Naive thymus-derived CD4-positive, alpha-beta T cell (primary cell): ENCODE measurements around the gene FAU. TPM values are rescaled to one million over a fixed set of nuclear protein-coding genes. Genes with fewer than 3 reads are reported as not detected.

ENCODE experiments used
- ATAC-seq: fragments of 150-1000 bp; cut with Tn5 transposase; 2 replicates; pipeline ENCODE4 v1.10.0; 2021; ENCODE audit warnings: mild to moderate bottlenecking, moderate library complexity
- CTCF ChIA-PET: fragments of 350-600 bp; sonication (Branson Sonifier 250); formaldehyde crosslinking; loops from one replicate; lab custom pipeline; 2021; ENCODE audit warnings: antibody characterized with exemption; lab: Charles Lee
- POLR2A ChIA-PET: fragments of 350-600 bp; sonication (Branson Sonifier 250); formaldehyde crosslinking; loops from one replicate; lab custom pipeline; 2021; ENCODE audit warnings: antibody characterized with exemption, inconsistent platforms; lab: Charles Lee
- DNase-seq, 9 donors: peaks; one replicate each; pipeline versions ENCODE4 v3.0.0 to v3.0.0-alpha.2; 2020 to 2022; ENCODE audit warnings: mixed read lengths in 1 of 9
- H3K27ac ChIP-seq: one replicate; pipeline ENCODE4 v1.7.0; 2013; ENCODE audit warnings: mild to moderate bottlenecking, low read depth, low read length, moderate library complexity
- H3K27me3 ChIP-seq, 2 donors: one replicate each; pipeline ENCODE4 v1.7.0; 2013; ENCODE audit warnings: low read length in 2 of 2, mild to moderate bottlenecking in 2 of 2, moderate library complexity in 2 of 2; ENCODE audit not compliant: control insufficient read depth in 2 of 2, insufficient read depth in 2 of 2
- H3K36me3 ChIP-seq, 3 experiments: 1 replicate in 2 of 3; 2 replicates in 1 of 3; pipeline ENCODE4 v1.7.0; 2013; ENCODE audit warnings: low read length in 3 of 3, mild to moderate bottlenecking in 3 of 3, moderate library complexity in 1 of 3; ENCODE audit not compliant: insufficient read depth in 3 of 3, control insufficient read depth in 2 of 3
- H3K4me1 ChIP-seq, 2 donors: one replicate each; pipeline ENCODE4 v1.7.0; 2013; ENCODE audit warnings: low read length in 2 of 2, mild to moderate bottlenecking in 2 of 2, moderate library complexity in 1 of 2; ENCODE audit not compliant: control insufficient read depth in 2 of 2, insufficient read depth in 2 of 2
- H3K4me3 ChIP-seq: 2 replicates; pipeline ENCODE4 v1.7.0; 2013; ENCODE audit warnings: mild to moderate bottlenecking, low read length
- H3K9me3 ChIP-seq, 3 experiments: 1 replicate in 2 of 3; 2 replicates in 1 of 3; pipeline ENCODE4 v1.7.0; 2013; ENCODE audit warnings: low read length in 3 of 3; ENCODE audit not compliant: control insufficient read depth in 2 of 3
- H3K27ac Mint-ChIP-seq, 9 donors: one replicate each; pipeline ENCODE4 v1.8.0; 2020 to 2022; ENCODE audit warnings: mixed read lengths in 9 of 9, mild to moderate bottlenecking in 8 of 9, moderate library complexity in 5 of 9, inconsistent platforms in 2 of 9
- H3K27me3 Mint-ChIP-seq, 5 donors: one replicate each; pipeline ENCODE4 v1.8.0; 2021 to 2022; ENCODE audit warnings: mixed read lengths in 5 of 5, mild to moderate bottlenecking in 1 of 5
- H3K36me3 Mint-ChIP-seq, 5 donors: one replicate each; pipeline ENCODE4 v1.8.0; 2020 to 2022; ENCODE audit warnings: mixed read lengths in 5 of 5, mild to moderate bottlenecking in 3 of 5, inconsistent platforms in 1 of 5
- H3K4me1 Mint-ChIP-seq, 7 donors: one replicate each; pipeline ENCODE4 v1.8.0; 2020 to 2022; ENCODE audit warnings: mixed read lengths in 7 of 7, mild to moderate bottlenecking in 3 of 7, inconsistent platforms in 1 of 7
- H3K4me3 Mint-ChIP-seq, 10 donors: one replicate each; pipeline ENCODE4 v1.8.0; 2020 to 2022; ENCODE audit warnings: mild to moderate bottlenecking in 10 of 10, mixed read lengths in 10 of 10, moderate library complexity in 6 of 10, inconsistent platforms in 2 of 10
- H3K9me3 Mint-ChIP-seq, 11 donors: one replicate each; pipeline ENCODE4 v1.8.0; 2020 to 2022; ENCODE audit warnings: mixed read lengths in 11 of 11, mild to moderate bottlenecking in 4 of 11, inconsistent platforms in 1 of 11, moderate library complexity in 1 of 11
- intact Hi-C, 2 donors: fragments of 100-400 bp; cut with micrococcal nuclease; formaldehyde crosslinking; loops; one replicate each; pipeline ENCODE4 v1.15.1; 2023
- polyA plus RNA-seq, 2 donors: library from polyadenylated mRNA; unstranded; fragments of 300-500 nt; fragmentation: Illumina TruSeq; gene quantifications; one replicate each; pipeline ENCODE4 v1.2.3, GENCODE V29; 2021
- total RNA-seq, 6 experiments: library from RNA in 5 of 6; stranded (reverse) in 5 of 6; gene quantifications; 1 replicate in 5 of 6; 2 replicates in 1 of 6; pipeline ENCODE4 v1.2.3 and lab custom pipeline; 2021 to 2026

FAU gene
- total and polyA plus RNA-seq, 7 experiments from 2014 or later: 1,053 to 1,849 (median 1,372) TPM

DNA sequence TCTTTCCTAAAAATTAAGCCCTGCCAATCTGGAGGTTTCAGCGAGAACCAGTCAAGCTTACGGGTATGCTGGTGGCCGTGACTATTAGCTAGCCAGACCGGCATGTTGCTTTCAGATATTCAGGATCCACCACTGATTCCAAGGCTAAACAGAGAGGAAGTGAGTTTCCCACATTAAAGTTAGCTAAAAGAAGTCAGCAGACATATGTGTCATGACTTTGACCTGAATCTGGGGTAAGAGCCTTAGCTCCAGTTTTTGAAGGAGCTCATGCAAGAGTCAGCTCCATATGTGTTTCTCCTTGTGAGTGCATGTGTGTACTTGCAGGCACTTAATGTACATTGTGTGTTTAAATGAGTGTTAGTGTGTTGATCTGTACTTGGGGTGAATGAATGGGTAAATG, 36.5 kb downstream of the FAU start:
- peaks cover 0 to 26% (median 17%) of the 10 kb centered on the region in 5 donors for H3K36me3 Mint-ChIP-seq
- H3K4me3 ChIP-seq: no peak overlapping the region
- peaks cover 13 to 14% of the 10 kb centered on the region in 2 donors for H3K4me1 ChIP-seq
- no peaks in the 10 kb centered on the region for H3K9me3 ChIP-seq
- intact Hi-C loops: loop anchor here in 1 of 2 donors (10.0 kb wide), 1 partner anchor 241 kb away; the partner anchor contains the start of gene CDC42BPG
- H3K27ac ChIP-seq: peak overlapping the region; percentile 86
- H3K36me3 ChIP-seq: peaks cover 0 to 43% (median 11%) of the 10 kb centered on the region in 3 experiments
- no peak for ATAC-seq
- H3K27me3 Mint-ChIP-seq: peaks cover 0 to 4% (median 0%) of the 10 kb centered on the region in 5 donors
- no peak for DNase-seq
- ChIA-PET POLR2A (interaction anchor here (0.7 to 3.2 kb wide), 8 partner anchors 10 to 71 kb away, joined by 3 to 22 read pairs (median 4); partner anchors contain the start of genes FAU, MRPL49, SYVN1 and VPS51), CTCF (interaction anchor here (0.8 to 1.4 kb wide), 3 partner anchors 14 to 71 kb away, joined by 3 to 7 read pairs (median 4); partner anchors contain the start of gene ARL2)
- H3K9me3 Mint-ChIP-seq: peaks cover 0 to 9% (median 0%) of the 10 kb centered on the region in 11 donors
- peak overlapping the region; percentile 9 to 99 (median 97) for H3K27ac Mint-ChIP-seq
- no peaks in the 10 kb centered on the region for H3K27me3 ChIP-seq
- peak overlapping the region; percentile 88 to 99 (median 93) for H3K4me3 Mint-ChIP-seq
- H3K4me1 Mint-ChIP-seq: peaks cover 20 to 43% (median 27%) of the 10 kb centered on the region in 7 donors

DNA sequence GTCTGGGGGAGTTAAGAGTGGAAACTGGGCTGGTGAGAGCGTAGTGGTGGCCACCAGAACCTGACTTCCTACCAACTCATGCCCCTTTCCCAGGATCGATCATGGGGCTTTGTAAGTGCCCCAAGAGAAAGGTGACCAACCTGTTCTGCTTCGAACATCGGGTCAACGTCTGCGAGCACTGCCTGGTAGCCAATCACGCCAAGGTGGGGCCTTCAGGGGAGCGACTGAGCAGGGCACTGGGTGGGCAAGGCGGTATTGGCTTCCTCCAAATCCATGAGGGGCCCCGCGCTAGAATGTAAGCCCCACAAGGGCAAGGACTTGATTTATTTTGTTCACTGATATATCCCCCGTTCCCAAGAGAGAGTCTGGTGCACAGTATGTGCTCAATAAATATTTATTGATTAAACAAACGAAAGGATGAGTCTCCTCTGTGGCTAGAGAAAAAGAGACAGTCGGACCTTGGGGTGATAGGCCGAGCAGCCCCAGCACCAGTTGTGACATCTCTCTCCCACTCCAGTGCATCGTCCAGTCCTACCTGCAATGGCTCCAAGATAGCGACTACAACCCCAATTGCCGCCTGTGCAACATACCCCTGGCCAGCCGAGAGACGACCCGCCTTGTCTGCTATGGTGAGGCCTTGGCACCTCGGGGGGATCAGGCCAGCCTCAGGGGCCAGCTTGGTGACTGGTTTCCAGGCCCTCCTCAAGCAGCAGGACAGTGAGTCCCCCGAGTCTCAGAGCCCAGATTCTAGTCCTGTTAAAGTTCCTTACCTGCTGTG, 37.1 kb downstream of the FAU start:
- H3K27me3 Mint-ChIP-seq: peaks cover 0 to 4% (median 0%) of the 10 kb centered on the region in 5 donors
- ChIA-PET POLR2A (interaction anchor here (0.8 to 3.2 kb wide), 7 partner anchors 10 to 56 kb away, joined by 3 to 22 read pairs (median 5); partner anchors contain the start of genes FAU, MRPL49, SYVN1 and VPS51), CTCF (interaction anchor here (0.8 to 1.4 kb wide), 3 partner anchors 15 to 71 kb away, joined by 3 to 7 read pairs (median 4); partner anchors contain the start of gene ARL2)
- peak overlapping the region; percentile 88 to 99 (median 93) for H3K4me3 Mint-ChIP-seq
- peak overlapping the region; percentile 94 to 99 (median 97) for H3K27ac Mint-ChIP-seq
- H3K27ac ChIP-seq: peak overlapping the region; percentile 86
- H3K4me3 ChIP-seq: peak overlapping the region; percentile 61
- H3K27me3 ChIP-seq: no peaks in the 10 kb centered on the region
- no peak for DNase-seq
- H3K4me1 ChIP-seq: peaks cover 13 to 14% of the 10 kb centered on the region in 2 donors
- no peak for ATAC-seq
- intact Hi-C loops: loop anchor here (1.0 to 10.0 kb wide), 14 partner anchors 12 to 240 kb away; partner anchors contain the start of genes FAU (in 2 of the 2), MRPL49 (in 2 of the 2), PPP2R5B (in 2 of the 2) and SNX15 (in 2 of the 2)
- H3K9me3 Mint-ChIP-seq: peaks cover 0 to 10% (median 0%) of the 10 kb centered on the region in 11 donors
- peaks cover 20 to 46% (median 27%) of the 10 kb centered on the region in 7 donors for H3K4me1 Mint-ChIP-seq
- H3K36me3 ChIP-seq: peaks cover 0 to 43% (median 11%) of the 10 kb centered on the region in 3 experiments
- H3K9me3 ChIP-seq: no peaks in the 10 kb centered on the region
- peaks cover 0 to 29% (median 17%) of the 10 kb centered on the region in 5 donors for H3K36me3 Mint-ChIP-seq

DNA sequence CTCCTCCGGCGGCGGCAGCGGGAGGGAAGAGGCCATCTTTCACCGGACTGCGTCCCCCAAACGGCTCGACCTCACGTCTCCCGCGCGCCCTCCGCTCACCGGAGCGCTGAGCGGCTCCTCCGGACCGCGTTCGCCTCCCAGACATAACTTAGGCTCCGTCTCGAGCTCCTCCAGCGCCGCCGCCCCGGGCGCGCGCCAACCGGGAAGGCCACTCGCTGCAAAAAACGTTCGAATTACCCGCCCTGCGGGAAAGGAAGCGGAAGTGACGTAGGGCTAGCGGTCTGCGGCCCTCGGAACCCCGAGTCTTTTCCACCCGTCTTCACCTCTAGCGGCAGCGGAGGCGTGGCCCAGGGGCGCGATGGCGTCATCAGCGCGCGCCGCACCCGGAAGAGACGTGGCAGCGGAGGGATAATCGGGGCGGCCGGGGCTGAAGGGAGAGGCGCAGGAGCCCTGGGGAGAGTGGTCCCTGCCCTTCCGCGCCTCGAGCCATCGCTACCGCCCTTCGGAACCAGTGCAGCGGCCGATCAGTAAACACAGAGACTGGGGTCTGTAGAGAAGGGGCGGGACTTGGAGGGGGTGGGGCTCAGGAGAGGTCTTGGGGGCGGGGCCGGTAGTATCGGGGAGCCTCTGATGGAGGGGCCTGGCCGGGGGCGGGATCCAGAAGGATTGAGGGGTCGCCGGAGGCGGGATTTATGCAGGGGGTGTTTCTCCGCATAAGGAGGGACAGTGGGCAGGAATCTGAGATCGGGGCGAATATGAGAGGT, 37.9 kb downstream of the FAU start, which contains the start of the genes CDCA5 and ZFPL1:
CDCA5 (minus strand) TSS at position 207 of the 764 bp plus-strand sequence; CDS start at position 145, 62 bp downstream.
ZFPL1 (plus strand) TSS at position 389 of the 764 bp plus-strand sequence. CDS start 477 bp downstream, outside the sequence.
- DNase-seq (peak; percentile 94 to 98 (median 97)), ATAC-seq (peak; percentile 96)
- Histone ChIP-seq H3K36me3 (peaks cover 0 to 36% (median 11%) of the 10 kb centered on the region in 3 experiments), H3K9me3 (no peaks in the 10 kb centered on the region), H3K27ac (peak within 1 kb of the TSS; percentile 86), H3K4me1 (peaks cover 13 to 14% of the 10 kb centered on the region in 2 donors), H3K4me3 (peak within 1 kb of the TSS; percentile 61), H3K27me3 (no peaks in the 10 kb centered on the region)
- Mint-ChIP-seq H3K4me3 (peak within 1 kb of the TSS; percentile 88 to 99 (median 93)), H3K4me1 (peaks cover 20 to 49% (median 27%) of the 10 kb centered on the region in 7 donors), H3K27me3 (peaks cover 0 to 4% (median 0%) of the 10 kb centered on the region in 5 donors), H3K27ac (peak within 1 kb of the TSS; percentile 94 to 99 (median 97)), H3K9me3 (peaks cover 0 to 10% (median 0%) of the 10 kb centered on the region in 11 donors), H3K36me3 (peaks cover 0 to 26% (median 14%) of the 10 kb centered on the region in 5 donors)
- POLR2A ChIA-PET: interaction anchor here (0.7 to 1.6 kb wide), 6 partner anchors 12 to 194 kb away, joined by 3 to 4 read pairs (median 4); partner anchors contain the start of genes ARL2, TM7SF2 and VPS51
- intact Hi-C loops: loop anchor here (1.0 to 10.0 kb wide), 14 partner anchors 12 to 239 kb away; partner anchors contain the start of genes FAU (in 2 of the 2), MRPL49 (in 2 of the 2), PPP2R5B (in 2 of the 2) and SNX15 (in 2 of the 2)
- CTCF ChIA-PET: interaction anchor here (1.3 kb wide), 1 partner anchor 34 kb away, joined by 3 read pairs; no protein-coding TSS in a partner anchor

DNA sequence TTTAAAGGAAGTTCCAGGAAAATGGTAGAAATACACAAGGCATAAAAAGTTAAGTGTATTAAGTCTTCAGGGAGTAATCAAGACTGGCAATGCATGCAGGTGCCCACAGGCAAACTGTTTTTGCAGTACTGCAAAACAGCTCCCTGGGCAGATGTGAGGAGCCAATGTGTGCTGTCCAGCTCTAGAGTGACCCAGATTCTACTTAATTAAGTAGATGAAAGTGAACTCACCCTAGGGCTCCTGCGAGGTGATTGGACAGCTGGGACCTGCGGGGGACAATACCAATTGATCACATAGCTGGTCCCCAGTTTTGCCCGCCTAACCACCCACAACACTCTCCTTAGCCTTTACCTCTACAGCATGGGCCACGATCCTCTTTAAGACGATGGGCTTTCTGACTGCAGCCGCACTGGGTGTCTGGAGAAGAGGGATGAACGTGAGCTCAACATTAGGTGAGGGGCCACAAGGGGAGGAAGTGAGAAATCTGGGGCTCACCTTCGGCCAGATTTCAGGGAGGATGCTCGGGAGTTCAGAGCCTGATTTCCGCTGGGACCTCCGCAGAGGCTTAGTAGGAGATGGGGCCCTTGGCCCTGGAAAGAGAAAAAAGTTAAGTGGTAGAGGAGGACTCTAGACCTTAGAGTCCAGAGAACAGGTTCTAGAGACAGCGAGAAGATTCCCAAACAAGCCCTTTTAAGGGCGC, 38.6 kb downstream of the FAU start:
- Mint-ChIP-seq H3K4me3 (peak overlapping the region; percentile 88 to 99 (median 93)), H3K4me1 (peaks cover 22 to 56% (median 30%) of the 10 kb centered on the region in 7 donors), H3K9me3 (peaks cover 0 to 10% (median 0%) of the 10 kb centered on the region in 11 donors), H3K27ac (peak overlapping the region; percentile 94 to 99 (median 97)), H3K36me3 (peaks cover 0 to 26% (median 8%) of the 10 kb centered on the region in 5 donors), H3K27me3 (peaks cover 0 to 4% (median 0%) of the 10 kb centered on the region in 5 donors)
- ChIA-PET POLR2A (interaction anchor here (0.7 to 2.2 kb wide), 9 partner anchors 13 to 194 kb away, joined by 3 to 11 read pairs (median 3); partner anchors contain the start of genes ARL2, TM7SF2, VPS51 and ZNHIT2), CTCF (interaction anchor here (0.7 to 1.3 kb wide), 4 partner anchors 11 to 69 kb away, joined by 3 to 6 read pairs (median 3); partner anchors contain the start of gene ARL2)
- Histone ChIP-seq H3K4me3 (peak overlapping the region; percentile 61), H3K4me1 (peaks cover 13 to 14% of the 10 kb centered on the region in 2 donors), H3K27me3 (no peaks in the 10 kb centered on the region), H3K27ac (peak overlapping the region; percentile 86), H3K36me3 (peaks cover 0 to 29% (median 11%) of the 10 kb centered on the region in 3 experiments), H3K9me3 (no peaks in the 10 kb centered on the region)
- intact Hi-C loops: loop anchor here in 1 of 2 donors (10.0 kb wide), 1 partner anchor 238 kb away; the partner anchor contains the start of gene CDC42BPG
- ATAC-seq (no peak), DNase-seq (no peak)

GRCh38 chr11:65078786-65079342, 43.1 kb downstream of the FAU start:
- Histone ChIP-seq H3K4me1 (peaks cover 3 to 4% of the 10 kb centered on the region in 2 donors), H3K27ac (no peak overlapping the region), H3K9me3 (no peaks in the 10 kb centered on the region), H3K36me3 (no peaks in the 10 kb centered on the region), H3K27me3 (no peaks in the 10 kb centered on the region), H3K4me3 (no peak overlapping the region)
- peaks cover 0 to 15% (median 0%) of the 10 kb centered on the region in 5 donors for H3K36me3 Mint-ChIP-seq
- ChIA-PET POLR2A (interaction anchor here (0.9 kb wide), 1 partner anchor 52 kb away, joined by 3 read pairs; the partner anchor contains the start of gene SNX15), CTCF (interaction anchor here (2.0 kb wide), 1 partner anchor 66 kb away, joined by 6 read pairs; no protein-coding TSS in a partner anchor)
- peaks cover 7 to 51% (median 14%) of the 10 kb centered on the region in 7 donors for H3K4me1 Mint-ChIP-seq
- ATAC-seq: no peak
- H3K27ac Mint-ChIP-seq: peak overlapping the region in 3 of 9 donors; percentile 49 to 83 (median 71)
- peak overlapping the region in 1 of 10 donors; percentile 48 for H3K4me3 Mint-ChIP-seq
- no peak for DNase-seq
- intact Hi-C loops: loop anchor here (1.0 to 2.0 kb wide), 4 partner anchors 18 to 66 kb away; partner anchors contain the start of genes SAC3D1 (in 1 of the 2), SNX15 (in 1 of the 2) and VPS51 (in 1 of the 2)
- peaks cover 0 to 5% (median 0%) of the 10 kb centered on the region in 11 donors for H3K9me3 Mint-ChIP-seq
- peaks cover 0 to 2% (median 0%) of the 10 kb centered on the region in 5 donors for H3K27me3 Mint-ChIP-seq
